ENCODE results near the gene NFE2L1.
A peak's percentile ranks its signal among the peaks of the same experiment; 100 is the strongest.

Gene NFE2L1

DNA sequence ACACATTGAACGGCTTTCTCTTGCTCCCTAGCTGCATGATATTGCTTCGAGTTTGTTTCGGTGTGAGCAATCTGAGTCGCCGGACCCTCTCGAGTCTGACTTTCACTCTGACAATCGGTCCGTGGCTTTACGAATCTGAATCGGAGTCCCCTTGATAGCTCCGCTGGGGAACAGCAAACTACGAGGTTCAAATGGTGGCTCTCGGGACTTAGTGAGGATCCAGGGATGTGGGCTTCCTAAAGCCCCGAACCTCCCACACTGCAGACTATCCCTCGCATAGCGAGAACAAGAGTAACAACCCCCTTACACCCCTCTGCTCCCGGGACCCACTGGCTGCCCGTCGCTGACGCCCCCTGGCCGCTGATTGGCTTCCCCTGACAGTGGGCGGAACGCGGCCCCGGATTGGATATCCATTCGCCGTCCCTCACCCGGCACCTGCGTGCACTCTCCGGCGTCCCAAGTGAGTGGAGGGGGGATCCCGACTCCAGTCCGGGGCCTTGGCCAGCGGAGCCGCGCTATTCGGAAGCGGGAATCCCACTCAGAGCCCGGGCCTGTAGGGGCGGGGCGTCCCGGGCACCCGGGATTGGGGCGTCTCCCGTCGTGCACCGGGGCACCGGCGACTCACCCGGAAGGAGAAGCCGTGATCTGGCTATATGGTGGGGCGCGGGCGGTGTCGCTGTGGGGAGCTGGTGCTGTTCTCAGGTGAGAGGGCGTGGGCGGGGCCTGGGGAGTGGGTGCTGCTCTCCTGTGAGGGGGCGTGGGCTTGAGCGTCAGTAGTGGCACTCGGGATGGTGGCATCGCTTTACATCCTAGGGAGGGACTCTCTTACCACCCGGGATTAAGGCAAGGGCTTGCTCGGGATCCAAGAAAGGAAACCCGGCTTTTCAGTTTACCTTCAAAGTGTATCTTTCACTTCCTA lies 59.2 kb downstream of the NFE2L1 start, which contains the start of gene SNX11:
Gene SNX11, plus strand, starts transcription at position 630 of the 919 bp plus-strand sequence. CDS start 4,278 bp downstream, outside the sequence.
- H3K9me3 ChIP-seq (replicated peaks; ENCODE audit: insufficient read depth, low read length): no peaks in the 10 kb centered on the region
- H3K79me2 ChIP-seq (ENCODE audit: low read length): peaks cover 44% of the 10 kb centered on the region
- no peaks in the 10 kb centered on the region for H3K36me3 ChIP-seq (replicated peaks; ENCODE audit: insufficient read depth, low read length)
- H3K4me1 ChIP-seq (ENCODE audit: low read length): peaks cover 5% of the 10 kb centered on the region; the same call in 1 of the 2 replicates
- TF ChIP-seq EZH2 (optimal IDR thresholded peaks at IDR 0.05; ENCODE audit: low read depth, low read length) (no peak), CTCF (IDR thresholded peaks at IDR 0.05; ENCODE audit: low read length) (peak; percentile 15; the same call in 1 of the 2 replicates), EZH2phosphoT487 (IDR thresholded peaks at IDR 0.05; ENCODE audit: low read length) (no peak)
- H3F3A ChIP-seq (ENCODE audit: insufficient read depth, low read length): peaks cover 21% of the 10 kb centered on the region
- no peaks in the 10 kb centered on the region; the same call in 1 of the 2 replicates for H4K20me1 ChIP-seq (ENCODE audit: insufficient read depth, low read length)
- peak within 1 kb of the TSS; percentile 79 for H3K9ac ChIP-seq (ENCODE audit: low read length)
- H3K4me3 ChIP-seq (ENCODE audit: low read length): peak within 1 kb of the TSS; percentile 83
- no peaks in the 10 kb centered on the region for H3K9me2 ChIP-seq (replicated peaks; ENCODE audit: insufficient read depth, low read length)
- H3K27ac ChIP-seq (ENCODE audit: low read length): peak within 1 kb of the TSS; percentile 76; the same call in 1 of the 2 replicates
- H3K4me2 ChIP-seq (ENCODE audit: low read depth, low read length): peak within 1 kb of the TSS; percentile 79
- peak within 1 kb of the TSS; percentile 81 for H2AFZ ChIP-seq (ENCODE audit: low read length)
- peak; percentile 91 for DNase-seq
- no peaks in the 10 kb centered on the region for H3K27me3 ChIP-seq (replicated peaks; ENCODE audit: insufficient read depth, low read length)

DNA sequence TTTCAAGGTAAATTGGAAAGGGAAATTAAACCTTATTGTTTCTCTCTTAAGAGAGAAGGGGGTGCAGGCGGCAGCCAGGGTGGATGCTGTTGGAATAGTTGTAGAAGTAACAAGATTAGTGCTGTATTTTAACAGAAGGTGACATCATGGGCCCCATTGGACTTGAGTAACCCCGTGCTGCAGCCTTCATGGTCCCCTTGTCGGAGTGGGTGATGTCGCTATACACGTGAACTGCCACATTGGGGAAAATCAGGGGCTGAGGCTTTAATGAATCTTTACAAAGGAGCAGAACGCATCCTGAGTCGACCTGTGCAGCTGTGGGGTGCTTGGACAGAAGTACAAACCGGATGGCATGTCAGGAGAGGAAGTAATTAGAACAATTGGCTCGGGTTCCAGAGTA lies 62.6 kb downstream of the NFE2L1 start:
- Histone ChIP-seq H3K9me3 (replicated peaks; ENCODE audit: insufficient read depth, low read length) (no peaks in the 10 kb centered on the region), H2AFZ (ENCODE audit: low read length) (no peak overlapping the region), H3K4me3 (ENCODE audit: low read length) (no peak overlapping the region), H4K20me1 (ENCODE audit: insufficient read depth, low read length) (no peaks in the 10 kb centered on the region; the same call in 1 of the 2 replicates), H3K4me2 (ENCODE audit: low read depth, low read length) (no peak overlapping the region), H3F3A (ENCODE audit: insufficient read depth, low read length) (peaks cover 10% of the 10 kb centered on the region), H3K36me3 (replicated peaks; ENCODE audit: insufficient read depth, low read length) (no peaks in the 10 kb centered on the region), H3K9me2 (replicated peaks; ENCODE audit: insufficient read depth, low read length) (no peaks in the 10 kb centered on the region), H3K9ac (ENCODE audit: low read length) (no peak overlapping the region), H3K4me1 (ENCODE audit: low read length) (peaks cover 5% of the 10 kb centered on the region; the same call in 1 of the 2 replicates), H3K79me2 (ENCODE audit: low read length) (peaks cover 50% of the 10 kb centered on the region), H3K27me3 (replicated peaks; ENCODE audit: insufficient read depth, low read length) (no peaks in the 10 kb centered on the region), H3K27ac (ENCODE audit: low read length) (no peak overlapping the region)
- no peak for DNase-seq
- no peak for TF ChIP-seq EZH2phosphoT487 (IDR thresholded peaks at IDR 0.05; ENCODE audit: low read length)
- no peak for TF ChIP-seq EZH2 (optimal IDR thresholded peaks at IDR 0.05; ENCODE audit: low read depth, low read length)
- TF ChIP-seq CTCF (IDR thresholded peaks at IDR 0.05; ENCODE audit: low read length): no peak
